H9 (cell line): ENCODE results near the gene ELF1. TPM values are rescaled to one million over a fixed set of nuclear protein-coding genes. Genes with fewer than 3 reads are reported as not detected.

ENCODE experiments used
- DNase-seq: peaks from one replicate; pipeline ENCODE4 v3.0.0-alpha.2; 2017
- H2AFZ ChIP-seq: one replicate; pipeline ENCODE4 v1.6.1; 2013; ENCODE audit warnings: mild to moderate bottlenecking, low read length, control low read depth, moderate library complexity
- H2AK5ac ChIP-seq: 2 replicates; pipeline ENCODE4 v1.6.1; 2013; ENCODE audit warnings: low read length, control low read depth, mixed read lengths; ENCODE audit not compliant: insufficient read length
- H2BK120ac ChIP-seq: one replicate; pipeline ENCODE4 v1.6.1; 2013; ENCODE audit warnings: low read depth, mild to moderate bottlenecking, low read length, control low read depth, inconsistent platforms; ENCODE audit not compliant: poor library complexity, severe bottlenecking
- H2BK12ac ChIP-seq: 2 replicates; pipeline ENCODE4 v1.6.1; 2013; ENCODE audit warnings: low read length, control low read depth, mixed read lengths, low read depth; ENCODE audit not compliant: insufficient read length
- H2BK15ac ChIP-seq: 2 replicates; pipeline ENCODE4 v1.6.1; 2013; ENCODE audit warnings: low read depth, low read length, control low read depth
- H2BK20ac ChIP-seq: one replicate; pipeline ENCODE4 v1.6.1; 2013; ENCODE audit warnings: low read depth, mild to moderate bottlenecking, low read length, control low read depth, inconsistent platforms; ENCODE audit not compliant: poor library complexity, severe bottlenecking
- H2BK5ac ChIP-seq: 2 replicates; pipeline ENCODE4 v1.6.1; 2013; ENCODE audit warnings: low read length, control low read depth, mixed read lengths; ENCODE audit not compliant: insufficient read length
- H3K14ac ChIP-seq: 2 replicates; pipeline ENCODE4 v1.6.1; 2013; ENCODE audit warnings: low read length, control low read depth; ENCODE audit not compliant: insufficient read depth
- H3K18ac ChIP-seq: 2 replicates; pipeline ENCODE4 v1.6.1; 2013; ENCODE audit warnings: low read depth, mild to moderate bottlenecking, mixed read lengths, low read length, control low read depth; ENCODE audit not compliant: insufficient read length
- H3K23ac ChIP-seq: 2 replicates; pipeline ENCODE4 v1.6.1; 2013; ENCODE audit warnings: low read length, control low read depth, mixed read lengths, low read depth; ENCODE audit not compliant: insufficient read length
- H3K23me2 ChIP-seq: 2 replicates; pipeline ENCODE4 v1.6.1; 2013; ENCODE audit warnings: low read depth, mild to moderate bottlenecking, mixed read lengths, low read length, control low read depth; ENCODE audit not compliant: insufficient read length, poor library complexity, severe bottlenecking
- H3K27ac ChIP-seq: 2 replicates; pipeline ENCODE4 v1.5.1; 2013; ENCODE audit warnings: low read length, control low read depth, mixed read lengths, low read depth; ENCODE audit not compliant: insufficient read length
- H3K27me3 ChIP-seq: 2 replicates; pipeline ENCODE4 v1.6.1; 2013; ENCODE audit warnings: low read length, control low read depth, inconsistent platforms; ENCODE audit not compliant: insufficient read depth
- H3K4ac ChIP-seq: 2 replicates; pipeline ENCODE4 v1.6.1; 2013; ENCODE audit warnings: low read depth, mild to moderate bottlenecking, control low read depth, inconsistent platforms, low read length, moderate library complexity
- H3K4me1 ChIP-seq: 2 replicates; pipeline ENCODE4 v1.6.1; 2013; ENCODE audit warnings: low read length, control low read depth, inconsistent platforms; ENCODE audit not compliant: insufficient read depth
- H3K4me2 ChIP-seq: 2 replicates; pipeline ENCODE4 v1.6.1; 2013; ENCODE audit warnings: low read length, control low read depth, mixed read lengths; ENCODE audit not compliant: insufficient read length, insufficient read depth
- H3K56ac ChIP-seq: 2 replicates; pipeline ENCODE4 v1.6.1; 2013; ENCODE audit warnings: low read depth, mild to moderate bottlenecking, mixed read lengths, low read length, control low read depth; ENCODE audit not compliant: insufficient read length
- H3K79me1 ChIP-seq: 2 replicates; pipeline ENCODE4 v1.6.1; 2013; ENCODE audit warnings: low read depth, mild to moderate bottlenecking, moderate library complexity, low read length, control low read depth, inconsistent platforms; ENCODE audit not compliant: insufficient read depth, poor library complexity, severe bottlenecking
- H3K79me2 ChIP-seq: 2 replicates; pipeline ENCODE4 v1.6.1; 2013; ENCODE audit warnings: low read length, control low read depth, inconsistent platforms; ENCODE audit not compliant: insufficient read depth
- H3K9ac ChIP-seq: 2 replicates; pipeline ENCODE4 v1.6.1; 2013; ENCODE audit warnings: low read length, control low read depth, mixed read lengths; ENCODE audit not compliant: insufficient read length; ENCODE audit errors: extremely low read depth
- H3K9me3 ChIP-seq: one replicate; pipeline ENCODE4 v1.6.1; 2013; ENCODE audit warnings: low read depth, low read length, inconsistent platforms; ENCODE audit not compliant: control insufficient read depth
- H3T11ph ChIP-seq: one replicate; pipeline ENCODE4 v1.6.1; 2013; ENCODE audit warnings: mild to moderate bottlenecking, low read length, control low read depth, inconsistent platforms
- H4K20me1 ChIP-seq: one replicate; pipeline ENCODE4 v1.6.1; 2013; ENCODE audit not compliant: control insufficient read depth, insufficient read length, insufficient read depth
- H4K5ac ChIP-seq: 2 replicates; pipeline ENCODE4 v1.6.1; 2013; ENCODE audit warnings: low read depth, mild to moderate bottlenecking, mixed read lengths, low read length, control low read depth; ENCODE audit not compliant: insufficient read length
- H4K8ac ChIP-seq: replicated peaks from 2 replicates; pipeline ENCODE4 v1.6.1; 2013; ENCODE audit warnings: low read length, control low read depth, mixed read lengths, low read depth; ENCODE audit not compliant: insufficient read length
- H4K91ac ChIP-seq: 2 replicates; pipeline ENCODE4 v1.6.1; 2013; ENCODE audit warnings: low read depth, mild to moderate bottlenecking, moderate library complexity, mixed read lengths, low read length, control low read depth; ENCODE audit not compliant: insufficient read length
- H3K27ac Mint-ChIP-seq, 3 experiments: 2 replicates in 2 of 3; 3 replicates in 1 of 3; pipeline ENCODE4 v1.8.0; 2020 to 2021; ENCODE audit warnings: mixed read lengths in 3 of 3, mild to moderate bottlenecking in 1 of 3, moderate library complexity in 1 of 3
- H3K27me3 Mint-ChIP-seq: 2 replicates; pipeline ENCODE4 v1.8.0; 2021; ENCODE audit warnings: low read depth, mild to moderate bottlenecking, moderate library complexity, mixed read lengths
- H3K36me3 Mint-ChIP-seq, 3 experiments: 2 replicates in 2 of 3; 3 replicates in 1 of 3; pipeline ENCODE4 v1.8.0; 2020 to 2021; ENCODE audit warnings: low read depth in 3 of 3, mixed read lengths in 3 of 3; ENCODE audit not compliant: insufficient read depth in 1 of 3
- H3K4me1 Mint-ChIP-seq, 2 experiments: 2 replicates each; pipeline ENCODE4 v1.8.0; 2020; ENCODE audit warnings: mixed read lengths in 2 of 2
- H3K4me3 Mint-ChIP-seq, 2 experiments: 2 replicates in 1 of 2; 3 replicates in 1 of 2; pipeline ENCODE4 v1.8.0; 2020 to 2021; ENCODE audit warnings: mild to moderate bottlenecking in 2 of 2, mixed read lengths in 2 of 2, moderate library complexity in 1 of 2
- H3K9me3 Mint-ChIP-seq, 2 experiments: 2 replicates in 1 of 2; 3 replicates in 1 of 2; pipeline ENCODE4 v1.8.0; 2020; ENCODE audit warnings: mild to moderate bottlenecking in 2 of 2, mixed read lengths in 2 of 2, moderate library complexity in 1 of 2
- CTCF ChIP-seq: fragments of 200-600 bp; sonication (generic); conservative IDR thresholded peaks from 3 replicates; pipeline ENCODE4 v1.8.0; 2021; ENCODE audit warnings: antibody characterized with exemption, mild to moderate bottlenecking
- WGBS: extraction: QIAGEN DNeasy Blood & Tissue Kit; methylation state at CpG from one replicate; pipeline ENCODE4 v1.1.7; 2013; ENCODE audit warnings: missing lambda C conversion rate, low lambda C conversion rate, mixed read lengths; ENCODE audit not compliant: insufficient read length; ENCODE audit errors: extremely low coverage; 5-methylcytosine and 5-hydroxymethylcytosine counted together
- total RNA-seq: library from RNA; stranded (reverse); gene quantifications from 2 replicates; pipeline ENCODE4 v1.2.1, GENCODE V29; 2021

The ELF1 gene
- total RNA-seq, 1 experiment from 2014 or later: 15.5 TPM

- no peak overlapping the region for H2AFZ ChIP-seq
- no peak overlapping the region for H4K91ac ChIP-seq
- TF ChIP-seq CTCF: no peak
- H3K23ac ChIP-seq: no peak overlapping the region
- no peaks in the 10 kb centered on the region for H4K20me1 ChIP-seq
- no peaks in the 10 kb centered on the region for H3K4me1 ChIP-seq
- H3K36me3 Mint-ChIP-seq: no peaks in the 10 kb centered on the region
- no peaks in the 10 kb centered on the region for H3K9me3 Mint-ChIP-seq
- no peak overlapping the region for H2BK12ac ChIP-seq
- H2AK5ac ChIP-seq: no peak overlapping the region
- no peak overlapping the region for H3K9ac ChIP-seq
- H3K27ac ChIP-seq: no peak overlapping the region
- H3K27me3 ChIP-seq: no peaks in the 10 kb centered on the region
- no peaks in the 10 kb centered on the region for H3K23me2 ChIP-seq
- no peak overlapping the region for H2BK20ac ChIP-seq
- H3K9me3 ChIP-seq: no peaks in the 10 kb centered on the region
- no peak overlapping the region for H4K5ac ChIP-seq
- H3T11ph ChIP-seq: no peak overlapping the region
- H3K27ac Mint-ChIP-seq: no peak overlapping the region
- H3K14ac ChIP-seq: no peak overlapping the region
- H3K56ac ChIP-seq: no peak overlapping the region
- H3K27me3 Mint-ChIP-seq: no peaks in the 10 kb centered on the region
- H3K4me3 Mint-ChIP-seq: no peak overlapping the region
- H3K79me1 ChIP-seq: no peaks in the 10 kb centered on the region
- H3K4ac ChIP-seq: no peak overlapping the region
- H2BK5ac ChIP-seq: no peak overlapping the region
- H3K18ac ChIP-seq: no peak overlapping the region
- no CpG with 5 or more reads among the region's 3 CpGs for WGBS
- H2BK15ac ChIP-seq: no peak overlapping the region
- no peak overlapping the region for H2BK120ac ChIP-seq
- H4K8ac ChIP-seq: no peak overlapping the region
- no peaks in the 10 kb centered on the region for H3K79me2 ChIP-seq
- H3K4me1 Mint-ChIP-seq: peaks cover 10 to 15% of the 10 kb centered on the region in 2 experiments
- no peak overlapping the region for H3K4me2 ChIP-seq
- DNase-seq: no peak
These were observed 36.3 kb downstream of the ELF1 start for GRCh38 chr13:40982772-40983171.
